HEK293 (cell line): ENCODE data around the gene FCN1.

Experiments used
- CTCF ChIA-PET: fragments of 350-600 bp; formaldehyde crosslinking; extraction: SDS; loops from one replicate; lab custom pipeline; 2021; ENCODE audit warnings: antibody characterized with exemption; lab: Yijun Ruan, JAX
- POLR2A ChIA-PET: fragments of 300-600 bp; formaldehyde crosslinking; extraction: SDS; loops from one replicate; lab custom pipeline; 2020; ENCODE audit warnings: antibody characterized with exemption, inconsistent platforms; lab: Yijun Ruan, JAX
- H3K27ac ChIP-seq: fragments of 200-500 bp; sonication (Bioruptor generic); 2 replicates; pipeline ENCODE4 v1.5.1; 2014; ENCODE audit warnings: low read depth, low read length, control low read depth, inconsistent platforms; ENCODE audit errors: extremely low read depth
- H3K36me3 ChIP-seq, 2 experiments: fragments of 200-500 bp in 1 of 2; sonication (Bioruptor generic) in 1 of 2; 1 replicate in 1 of 2; 2 replicates in 1 of 2; pipeline ENCODE4 v1.5.1; 2014 to 2017; ENCODE audit warnings: inconsistent platforms in 2 of 2, low read length in 2 of 2; ENCODE audit not compliant: control insufficient read depth in 2 of 2, insufficient read depth in 1 of 2
- H3K4me1 ChIP-seq: fragments of 200-500 bp; sonication (Bioruptor generic); 2 replicates; pipeline ENCODE4 v1.5.1; 2014; ENCODE audit warnings: mild to moderate bottlenecking, low read length, inconsistent platforms; ENCODE audit not compliant: control insufficient read depth, insufficient read depth
- H3K4me3 ChIP-seq: 2 replicates; pipeline ENCODE4 v1.5.1; 2011; ENCODE audit warnings: low read depth, mild to moderate bottlenecking, control low read depth, low read length, moderate library complexity
- H3K9me3 ChIP-seq: fragments of 200-500 bp; sonication (Bioruptor generic); 2 replicates; pipeline ENCODE4 v1.5.1; 2014; ENCODE audit warnings: low read depth, low read length, inconsistent platforms; ENCODE audit not compliant: control insufficient read depth, insufficient read depth
- FEZF1 ChIP-seq: fragments of 450-650 bp; formaldehyde crosslinking; IDR thresholded peaks from 2 replicates; pipeline ENCODE4 v1.5.1; 2016; ENCODE audit warnings: missing biosample characterization, missing genetic modification characterization
- KLF1 ChIP-seq: fragments of 450-650 bp; formaldehyde crosslinking; IDR thresholded peaks from 2 replicates; pipeline ENCODE4 v1.5.1; 2016; ENCODE audit warnings: missing biosample characterization, missing genetic modification characterization
- KLF17 ChIP-seq: fragments of 450-650 bp; formaldehyde crosslinking; IDR thresholded peaks from 2 replicates; pipeline ENCODE4 v1.5.1; 2016; ENCODE audit warnings: missing biosample characterization, missing genetic modification characterization
- MEIS1 ChIP-seq: sonication (generic); formaldehyde crosslinking; IDR thresholded peaks from 2 replicates; pipeline ENCODE4 v1.8.1; 2022; ENCODE audit warnings: missing genetic modification reagents, mild to moderate bottlenecking, borderline replicate concordance
- MYNN ChIP-seq: fragments of 450-650 bp; formaldehyde crosslinking; IDR thresholded peaks from 2 replicates; pipeline ENCODE4 v1.5.1; 2016; ENCODE audit warnings: missing biosample characterization, missing genetic modification characterization, borderline replicate concordance
- PRDM6 ChIP-seq: fragments of 450-650 bp; formaldehyde crosslinking; IDR thresholded peaks from 2 replicates; pipeline ENCODE4 v1.5.1; 2017; ENCODE audit warnings: missing biosample characterization, missing genetic modification characterization
- SALL2 ChIP-seq: fragments of 450-650 bp; formaldehyde crosslinking; IDR thresholded peaks from 2 replicates; pipeline ENCODE4 v1.5.0; 2017; ENCODE audit warnings: missing biosample characterization, mild to moderate bottlenecking, missing genetic modification characterization, borderline replicate concordance
- SCRT1 ChIP-seq: fragments of 450-650 bp; formaldehyde crosslinking; IDR thresholded peaks from 2 replicates; pipeline ENCODE4 v1.5.1; 2016; ENCODE audit warnings: missing biosample characterization, missing genetic modification characterization, borderline replicate concordance
- ZBTB17 ChIP-seq: fragments of 450-650 bp; formaldehyde crosslinking; IDR thresholded peaks from 2 replicates; pipeline ENCODE4 v1.5.1; 2016; ENCODE audit warnings: missing biosample characterization, missing genetic modification characterization
- ZBTB48 ChIP-seq: fragments of 450-650 bp; formaldehyde crosslinking; IDR thresholded peaks from 2 replicates; pipeline ENCODE4 v1.5.1; 2016; ENCODE audit warnings: missing biosample characterization, missing genetic modification characterization
- ZFP3 ChIP-seq: fragments of 450-650 bp; formaldehyde crosslinking; IDR thresholded peaks from 2 replicates; pipeline ENCODE4 v1.5.1; 2016; ENCODE audit warnings: low read depth, missing biosample characterization, missing genetic modification characterization
- ZFP37 ChIP-seq: fragments of 450-650 bp; formaldehyde crosslinking; IDR thresholded peaks from 2 replicates; pipeline ENCODE4 v1.5.1; 2016; ENCODE audit warnings: missing biosample characterization, missing genetic modification characterization
- ZFP69B ChIP-seq: fragments of 450-650 bp; formaldehyde crosslinking; IDR thresholded peaks from 2 replicates; pipeline ENCODE4 v1.5.1; 2016; ENCODE audit warnings: missing biosample characterization, missing genetic modification characterization
- ZIC2 ChIP-seq: fragments of 450-650 bp; formaldehyde crosslinking; IDR thresholded peaks from 2 replicates; pipeline ENCODE4 v1.5.1; 2016; ENCODE audit warnings: missing biosample characterization, missing genetic modification characterization
- ZNF132 ChIP-seq: fragments of 450-650 bp; formaldehyde crosslinking; IDR thresholded peaks from 2 replicates; pipeline ENCODE4 v1.5.1; 2017; ENCODE audit warnings: missing biosample characterization, missing genetic modification characterization, borderline replicate concordance
- ZNF138 ChIP-seq: fragments of 450-650 bp; formaldehyde crosslinking; IDR thresholded peaks from 2 replicates; pipeline ENCODE4 v1.5.1; 2016; ENCODE audit warnings: missing biosample characterization, missing genetic modification characterization, borderline replicate concordance
- ZNF148 ChIP-seq: fragments of 450-650 bp; formaldehyde crosslinking; IDR thresholded peaks from 2 replicates; pipeline ENCODE4 v1.5.0; 2017; ENCODE audit warnings: missing biosample characterization, missing genetic modification characterization, borderline replicate concordance
- ZNF174 ChIP-seq: fragments of 450-650 bp; formaldehyde crosslinking; IDR thresholded peaks from 2 replicates; pipeline ENCODE4 v1.5.0; 2017; ENCODE audit warnings: missing biosample characterization, mild to moderate bottlenecking, missing genetic modification characterization
- ZNF24 ChIP-seq: fragments of 450-650 bp; formaldehyde crosslinking; IDR thresholded peaks from 2 replicates; pipeline ENCODE4 v1.5.1; 2016; ENCODE audit warnings: missing biosample characterization, missing genetic modification characterization
- ZNF433 ChIP-seq: fragments of 450-650 bp; formaldehyde crosslinking; IDR thresholded peaks from 2 replicates; pipeline ENCODE4 v1.5.1; 2016; ENCODE audit warnings: missing biosample characterization, missing genetic modification characterization, low read depth
- ZNF48 ChIP-seq: fragments of 450-650 bp; formaldehyde crosslinking; IDR thresholded peaks from 2 replicates; pipeline ENCODE4 v1.5.1; 2016; ENCODE audit warnings: missing biosample characterization, missing genetic modification characterization
- ZNF514 ChIP-seq: fragments of 450-650 bp; formaldehyde crosslinking; IDR thresholded peaks from 2 replicates; pipeline ENCODE4 v1.5.1; 2016; ENCODE audit warnings: missing biosample characterization, missing genetic modification characterization
- ZNF580 ChIP-seq: fragments of 450-650 bp; formaldehyde crosslinking; IDR thresholded peaks from 2 replicates; pipeline ENCODE4 v1.5.1; 2016; ENCODE audit warnings: missing biosample characterization, missing genetic modification characterization
- ZNF610 ChIP-seq: fragments of 450-650 bp; formaldehyde crosslinking; IDR thresholded peaks from 2 replicates; pipeline ENCODE4 v1.5.1; 2016; ENCODE audit warnings: missing biosample characterization, missing genetic modification characterization, borderline replicate concordance
- ZNF624 ChIP-seq: fragments of 450-650 bp; formaldehyde crosslinking; IDR thresholded peaks from 2 replicates; pipeline ENCODE4 v1.5.1; 2017; ENCODE audit warnings: missing biosample characterization, missing genetic modification characterization
- ZNF626 ChIP-seq: fragments of 450-650 bp; sonication (Bioruptor Pico); formaldehyde crosslinking; IDR thresholded peaks from 2 replicates; pipeline ENCODE4 v1.5.1; 2018; ENCODE audit warnings: missing biosample characterization, missing genetic modification characterization, inconsistent platforms
- ZNF654 ChIP-seq: fragments of 450-650 bp; formaldehyde crosslinking; IDR thresholded peaks from 2 replicates; pipeline ENCODE4 v1.5.1; 2016; ENCODE audit warnings: low read depth, missing biosample characterization, missing genetic modification characterization
- ZNF792 ChIP-seq: fragments of 450-650 bp; formaldehyde crosslinking; IDR thresholded peaks from 2 replicates; pipeline ENCODE4 v1.5.1; 2016; ENCODE audit warnings: missing biosample characterization, missing genetic modification characterization
- ZNF837 ChIP-seq: fragments of 450-650 bp; formaldehyde crosslinking; IDR thresholded peaks from 2 replicates; pipeline ENCODE4 v1.5.1; 2016; ENCODE audit warnings: missing biosample characterization, missing genetic modification characterization
- TF ChIP-seq, protein P1 (sequence below): sonication (generic); formaldehyde crosslinking; IDR thresholded peaks from 2 replicates; pipeline ENCODE4 v1.8.1; 2022; ENCODE audit warnings: mild to moderate bottlenecking, moderate library complexity, missing genetic modification reagents

The FCN1 gene

DNA sequence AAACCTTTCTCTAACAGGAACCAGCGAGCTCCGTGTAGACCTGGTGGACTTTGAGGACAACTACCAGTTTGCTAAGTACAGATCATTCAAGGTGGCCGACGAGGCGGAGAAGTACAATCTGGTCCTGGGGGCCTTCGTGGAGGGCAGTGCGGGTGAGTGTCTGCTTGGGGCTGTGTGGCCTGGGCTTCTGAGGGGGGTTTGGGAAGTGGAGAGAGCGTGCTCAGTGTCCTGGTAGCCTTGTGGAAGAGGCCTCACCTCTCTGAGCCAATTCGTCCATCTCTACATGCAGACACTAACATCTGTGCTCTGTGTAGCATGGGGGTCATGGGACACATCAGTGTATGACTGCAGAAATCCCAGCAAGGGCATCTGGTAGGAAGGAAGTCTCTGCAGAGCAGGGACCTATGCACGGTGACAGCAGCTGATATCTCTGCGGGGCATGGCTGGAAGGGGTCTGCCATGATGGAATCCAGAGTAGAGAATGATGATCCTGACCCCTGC lies 31.2 kb downstream of the FCN1 start:
- TF ChIP-seq ZNF580 (tag by site-specific recombination) (no peak), ZBTB48 (no peak), ZNF626 (tag by site-specific recombination) (no peak), KLF1 (tag by site-specific recombination) (no peak), SCRT1 (tag by site-specific recombination) (no peak), PRDM6 (tag by site-specific recombination) (no peak), ZNF148 (tag by site-specific recombination) (no peak), ZNF24 (no peak), ZNF837 (no peak), FEZF1 (tag by site-specific recombination) (no peak), ZNF174 (tag by site-specific recombination) (no peak), MEIS1 (no peak), ZNF792 (tag by site-specific recombination) (no peak), MYNN (no peak), ZIC2 (tag by site-specific recombination) (no peak), ZNF138 (tag by site-specific recombination) (no peak)
- TF ChIP-seq, protein P1, sequence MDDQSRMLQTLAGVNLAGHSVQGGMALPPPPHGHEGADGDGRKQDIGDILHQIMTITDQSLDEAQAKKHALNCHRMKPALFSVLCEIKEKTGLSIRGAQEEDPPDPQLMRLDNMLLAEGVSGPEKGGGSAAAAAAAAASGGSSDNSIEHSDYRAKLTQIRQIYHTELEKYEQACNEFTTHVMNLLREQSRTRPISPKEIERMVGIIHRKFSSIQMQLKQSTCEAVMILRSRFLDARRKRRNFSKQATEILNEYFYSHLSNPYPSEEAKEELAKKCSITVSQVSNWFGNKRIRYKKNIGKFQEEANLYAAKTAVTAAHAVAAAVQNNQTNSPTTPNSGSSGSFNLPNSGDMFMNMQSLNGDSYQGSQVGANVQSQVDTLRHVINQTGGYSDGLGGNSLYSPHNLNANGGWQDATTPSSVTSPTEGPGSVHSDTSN = no peak
- Histone ChIP-seq H3K27ac (no peak overlapping the region), H3K4me1 (no peaks in the 10 kb centered on the region), H3K9me3 (no peaks in the 10 kb centered on the region), H3K36me3 (no peaks in the 10 kb centered on the region), H3K4me3 (no peak overlapping the region)
- CTCF ChIA-PET = interaction anchor here (0.5 kb wide), 1 partner anchor 93 kb away, joined by 3 read pairs; no protein-coding TSS in a partner anchor
- POLR2A ChIA-PET = interaction anchor here (1.4 kb wide), 1 partner anchor 10 kb away, joined by 5 read pairs; no protein-coding TSS in a partner anchor

DNA sequence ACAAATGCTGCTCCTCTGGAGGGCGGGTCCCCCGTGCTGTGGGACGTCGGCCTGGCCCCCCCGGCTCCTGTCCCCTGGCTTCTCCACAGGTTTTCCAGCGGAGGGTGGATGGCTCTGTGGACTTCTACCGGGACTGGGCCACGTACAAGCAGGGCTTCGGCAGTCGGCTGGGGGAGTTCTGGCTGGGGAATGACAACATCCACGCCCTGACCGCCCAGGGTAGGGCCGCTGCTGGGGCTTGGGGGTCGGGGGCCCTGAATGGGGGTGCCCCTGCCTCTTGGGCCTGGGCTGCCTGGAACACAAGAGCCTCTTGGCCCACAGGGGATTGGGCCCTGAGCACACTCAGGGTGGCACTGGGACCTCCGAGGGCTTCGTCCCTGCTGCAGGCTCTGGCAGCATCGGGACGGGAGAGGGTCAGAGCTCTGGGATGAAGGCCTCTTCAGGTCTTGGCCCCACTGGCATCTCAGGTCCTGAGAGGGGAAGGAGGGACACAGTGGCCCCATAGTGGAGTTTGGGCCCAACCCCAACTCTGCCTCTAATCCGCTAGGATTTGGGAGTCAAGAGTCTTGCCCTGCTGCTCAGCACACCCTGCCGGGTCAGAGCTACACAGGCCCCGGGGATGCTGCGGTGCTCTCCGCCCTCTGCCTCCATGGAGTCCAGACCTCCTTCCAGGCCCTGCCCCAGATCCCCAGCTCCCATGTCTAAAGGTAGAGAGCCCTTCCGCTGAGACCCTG lies 31.9 kb downstream of the FCN1 start:
- CTCF ChIA-PET = interaction anchor here (0.5 kb wide), 1 partner anchor 93 kb away, joined by 3 read pairs; no protein-coding TSS in a partner anchor
- POLR2A ChIA-PET = no interaction called here
- H3K4me1 ChIP-seq = no peaks in the 10 kb centered on the region
- H3K27ac ChIP-seq = no peak overlapping the region
- no peaks in the 10 kb centered on the region for H3K9me3 ChIP-seq
- no peak overlapping the region for H3K4me3 ChIP-seq
- no peaks in the 10 kb centered on the region for H3K36me3 ChIP-seq
- TF ChIP-seq ZFP3 (tag by site-specific recombination) (no peak), MYNN (no peak), ZFP37 (tag by site-specific recombination) (no peak), ZNF610 (no peak), ZBTB17 (tag by site-specific recombination) (no peak), ZNF48 (tag by site-specific recombination) (no peak), ZNF837 (no peak), ZNF624 (tag by site-specific recombination) (no peak), KLF17 (tag by site-specific recombination) (no peak), ZNF433 (no peak), ZNF514 (tag by site-specific recombination) (no peak), ZNF132 (no peak), ZNF654 (tag by site-specific recombination) (no peak), ZFP69B (tag by site-specific recombination) (no peak), SALL2 (no peak)
